ENCODE measurements around the gene BRME1.

DNA sequence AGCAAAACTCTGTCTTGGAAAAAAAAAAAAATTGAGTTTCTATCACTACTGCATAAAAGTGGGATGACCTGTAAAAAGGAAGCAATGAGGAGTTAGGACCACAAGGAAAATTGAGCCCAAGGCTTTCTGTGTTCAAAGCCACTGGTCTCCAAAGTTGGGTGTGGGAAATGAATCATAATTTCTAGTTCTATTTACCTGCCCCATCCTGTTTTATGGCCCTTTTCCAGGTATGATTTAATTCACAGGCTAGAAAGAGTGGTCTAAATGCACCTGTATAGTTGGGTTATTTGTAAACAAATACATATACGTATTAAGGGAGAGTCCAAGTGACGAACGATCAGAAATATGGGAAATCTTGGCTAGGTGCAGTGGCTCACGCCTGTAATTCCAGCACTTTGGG lies 40.5 kb upstream of the BRME1 start:
- TF ChIP-seq, protein P1, sequence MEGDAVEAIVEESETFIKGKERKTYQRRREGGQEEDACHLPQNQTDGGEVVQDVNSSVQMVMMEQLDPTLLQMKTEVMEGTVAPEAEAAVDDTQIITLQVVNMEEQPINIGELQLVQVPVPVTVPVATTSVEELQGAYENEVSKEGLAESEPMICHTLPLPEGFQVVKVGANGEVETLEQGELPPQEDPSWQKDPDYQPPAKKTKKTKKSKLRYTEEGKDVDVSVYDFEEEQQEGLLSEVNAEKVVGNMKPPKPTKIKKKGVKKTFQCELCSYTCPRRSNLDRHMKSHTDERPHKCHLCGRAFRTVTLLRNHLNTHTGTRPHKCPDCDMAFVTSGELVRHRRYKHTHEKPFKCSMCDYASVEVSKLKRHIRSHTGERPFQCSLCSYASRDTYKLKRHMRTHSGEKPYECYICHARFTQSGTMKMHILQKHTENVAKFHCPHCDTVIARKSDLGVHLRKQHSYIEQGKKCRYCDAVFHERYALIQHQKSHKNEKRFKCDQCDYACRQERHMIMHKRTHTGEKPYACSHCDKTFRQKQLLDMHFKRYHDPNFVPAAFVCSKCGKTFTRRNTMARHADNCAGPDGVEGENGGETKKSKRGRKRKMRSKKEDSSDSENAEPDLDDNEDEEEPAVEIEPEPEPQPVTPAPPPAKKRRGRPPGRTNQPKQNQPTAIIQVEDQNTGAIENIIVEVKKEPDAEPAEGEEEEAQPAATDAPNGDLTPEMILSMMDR (IDR thresholded peaks at IDR 0.05), result no peak
- TF ChIP-seq POLR2A (IDR thresholded peaks at IDR 0.05), result no peak

All from uterus (tissue), 2 donors.